DOHH2 (cell line): ENCODE results near the gene CASKIN1.

ENCODE experiments used
- EZH2phosphoT487 ChIP-seq: fragments of 200-600 bp; sonication (generic); IDR thresholded peaks from 2 replicates; pipeline ENCODE4 v1.6.1; 2017; ENCODE audit warnings: borderline replicate concordance, mild to moderate bottlenecking, antibody characterized with exemption, low read length, moderate library complexity, mixed read lengths
- TF ChIP-seq, protein P1 (sequence below): fragments of 200-600 bp; sonication (generic); IDR thresholded peaks from one replicate; pipeline ENCODE4 v1.5.1; 2014; ENCODE audit warnings: antibody characterized with exemption, mild to moderate bottlenecking, low read depth, low read length; ENCODE audit not compliant: poor library complexity, severe bottlenecking

DNA sequence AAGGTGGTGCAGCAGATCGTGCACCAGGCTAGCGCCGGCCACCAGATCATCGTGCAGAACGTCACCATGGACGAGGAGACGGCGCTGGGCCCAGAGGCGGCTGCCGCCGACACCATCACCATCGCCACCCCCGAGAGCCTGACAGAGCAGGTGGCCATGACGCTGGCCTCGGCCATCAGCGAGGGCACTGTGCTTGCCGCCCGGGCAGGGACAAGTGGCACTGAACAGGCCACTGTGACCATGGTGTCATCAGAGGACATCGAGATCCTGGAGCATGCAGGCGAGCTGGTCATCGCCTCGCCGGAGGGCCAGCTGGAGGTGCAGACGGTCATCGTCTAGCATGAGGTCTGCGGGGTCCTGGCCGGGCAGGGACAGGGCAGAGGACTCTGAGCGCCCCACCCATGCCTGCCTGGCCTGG is 38.8 kb upstream of the CASKIN1 start:
- TF ChIP-seq, protein P1, sequence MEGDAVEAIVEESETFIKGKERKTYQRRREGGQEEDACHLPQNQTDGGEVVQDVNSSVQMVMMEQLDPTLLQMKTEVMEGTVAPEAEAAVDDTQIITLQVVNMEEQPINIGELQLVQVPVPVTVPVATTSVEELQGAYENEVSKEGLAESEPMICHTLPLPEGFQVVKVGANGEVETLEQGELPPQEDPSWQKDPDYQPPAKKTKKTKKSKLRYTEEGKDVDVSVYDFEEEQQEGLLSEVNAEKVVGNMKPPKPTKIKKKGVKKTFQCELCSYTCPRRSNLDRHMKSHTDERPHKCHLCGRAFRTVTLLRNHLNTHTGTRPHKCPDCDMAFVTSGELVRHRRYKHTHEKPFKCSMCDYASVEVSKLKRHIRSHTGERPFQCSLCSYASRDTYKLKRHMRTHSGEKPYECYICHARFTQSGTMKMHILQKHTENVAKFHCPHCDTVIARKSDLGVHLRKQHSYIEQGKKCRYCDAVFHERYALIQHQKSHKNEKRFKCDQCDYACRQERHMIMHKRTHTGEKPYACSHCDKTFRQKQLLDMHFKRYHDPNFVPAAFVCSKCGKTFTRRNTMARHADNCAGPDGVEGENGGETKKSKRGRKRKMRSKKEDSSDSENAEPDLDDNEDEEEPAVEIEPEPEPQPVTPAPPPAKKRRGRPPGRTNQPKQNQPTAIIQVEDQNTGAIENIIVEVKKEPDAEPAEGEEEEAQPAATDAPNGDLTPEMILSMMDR = no peak
- TF ChIP-seq EZH2phosphoT487 = no peak
